EL (cell line): Measurements from ENCODE around the gene C2CD4D.

ENCODE experiments used
- DNase-seq: peaks from one replicate; pipeline ENCODE4 v3.0.0-alpha.2; 2016

Gene C2CD4D

GRCh38 chr1:151832318-151832980, 7.2 kb downstream of the C2CD4D start:
- no peak for DNase-seq

- DNase-seq = no peak
Observed at GRCh38 chr1:151831605-151832004, 8.0 kb downstream of the C2CD4D start, which contains the start of gene RORC. RORC (minus strand) TSS chr1:151831802; CDS start chr1:151831764, 38 bp downstream.

GRCh38 chr1:151831256-151831591, 8.4 kb downstream of the C2CD4D start:
- no peak for DNase-seq

- no peak for DNase-seq
Observed at GRCh38 chr1:151830055-151830454, 9.6 kb downstream of the C2CD4D start.

GRCh38 chr1:151829352-151830046, 10.1 kb downstream of the C2CD4D start:
- DNase-seq = no peak

GRCh38 chr1:151828921-151829320, 10.7 kb downstream of the C2CD4D start:
- peak; percentile 37 for DNase-seq

- DNase-seq = no peak
Observed at GRCh38 chr1:151827853-151828252, 11.8 kb downstream of the C2CD4D start.

GRCh38 chr1:151825751-151826660, 13.6 kb downstream of the C2CD4D start:
- DNase-seq = no peak

GRCh38 chr1:151825204-151825603, 14.4 kb downstream of the C2CD4D start:
- no peak for DNase-seq

GRCh38 chr1:151823175-151823574, 16.4 kb downstream of the C2CD4D start:
- DNase-seq = no peak

GRCh38 chr1:151822404-151822803, 17.2 kb downstream of the C2CD4D start:
- DNase-seq = no peak

- DNase-seq = no peak
Observed at GRCh38 chr1:151820940-151821339, 18.7 kb downstream of the C2CD4D start.

- DNase-seq = no peak
Observed at GRCh38 chr1:151819976-151820623, 19.5 kb downstream of the C2CD4D start.

- no peak for DNase-seq
Observed at GRCh38 chr1:151819227-151819835, 20.3 kb downstream of the C2CD4D start.

GRCh38 chr1:151817353-151817730, 22.3 kb downstream of the C2CD4D start:
- DNase-seq = no peak

GRCh38 chr1:151816548-151817352, 22.9 kb downstream of the C2CD4D start:
- no peak for DNase-seq

- DNase-seq = no peak
Observed at GRCh38 chr1:151815716-151816327, 23.8 kb downstream of the C2CD4D start.

GRCh38 chr1:151814971-151815545, 24.6 kb downstream of the C2CD4D start:
- no peak for DNase-seq

- no peak for DNase-seq
Observed at GRCh38 chr1:151814426-151814825, 25.2 kb downstream of the C2CD4D start.

GRCh38 chr1:151813271-151813977, 26.2 kb downstream of the C2CD4D start:
- DNase-seq = no peak
